GOT3 (cell line): ENCODE measurements around the gene SCG5.

Experiments
- DNase-seq: peaks from one replicate; lab custom pipeline; 2025; ENCODE audit warnings: mixed read lengths; lab: John Stamatoyannopoulos, UW

SCG5 gene

GRCh38 chr15:32723171-32723948, 81.8 kb downstream of the SCG5 start:
- DNase-seq = no peak

- DNase-seq = no peak
Observed at GRCh38 chr15:32729700-32730395, 88.3 kb downstream of the SCG5 start.

GRCh38 chr15:32730677-32731654, 89.5 kb downstream of the SCG5 start:
- DNase-seq = no peak

- DNase-seq = no peak
Observed at GRCh38 chr15:32732574-32733157, 91.2 kb downstream of the SCG5 start.

GRCh38 chr15:32733281-32733680, 91.8 kb downstream of the SCG5 start:
- no peak for DNase-seq

- no peak for DNase-seq
Observed at GRCh38 chr15:32735989-32736700, 94.6 kb downstream of the SCG5 start.

GRCh38 chr15:32736701-32737061, 95.2 kb downstream of the SCG5 start:
- no peak for DNase-seq

- no peak for DNase-seq
Observed at GRCh38 chr15:32737304-32737703, 95.8 kb downstream of the SCG5 start.

- DNase-seq = no peak
Observed at GRCh38 chr15:32738666-32739065, 97.2 kb downstream of the SCG5 start.

GRCh38 chr15:32739522-32740063, 98.1 kb downstream of the SCG5 start:
- no peak for DNase-seq

GRCh38 chr15:32743411-32744140, 102.1 kb downstream of the SCG5 start:
- DNase-seq = no peak

- DNase-seq = no peak
Observed at GRCh38 chr15:32746116-32746857, 104.8 kb downstream of the SCG5 start.
